T follicular helper cell (primary cell): ENCODE results near the gene C2CD4C.
"Not testable (repeated sequence)": the region's sequence is repeated elsewhere in the genome, so short reads cannot be mapped to it uniquely, and the experiment has no call there.

ENCODE experiments used
- DNase-seq: peaks from one replicate; pipeline ENCODE4 v3.0.0-alpha.2; 2020; ENCODE audit warnings: low read depth
- total RNA-seq, 2 experiments: gene quantifications; one replicate each; lab custom pipeline; 2026; lab: John Stamatoyannopoulos, UW

Gene C2CD4C
- total RNA-seq: 0 to 0.13 reads per million in 2 experiments

GRCh38 chr19:408902-409515, at the start of gene C2CD4C:
Gene C2CD4C, minus strand, starts transcription at chr19:409147. Its CDS starts 786 bp downstream, at chr19:408361.
- no peak for DNase-seq

- DNase-seq: no peak
Measured at GRCh38 chr19:458091-459042, 49.4 kb upstream of the C2CD4C start.

- DNase-seq: no peak
Measured at GRCh38 chr19:457636-458035, 48.7 kb upstream of the C2CD4C start.

- DNase-seq: no peak
Measured at GRCh38 chr19:456547-457110, 47.7 kb upstream of the C2CD4C start.

GRCh38 chr19:455851-456546, 47.1 kb upstream of the C2CD4C start:
- DNase-seq: no peak

- no peak for DNase-seq
Measured at GRCh38 chr19:455031-455705, 46.2 kb upstream of the C2CD4C start.

GRCh38 chr19:453606-454005, 44.7 kb upstream of the C2CD4C start:
- no peak for DNase-seq

GRCh38 chr19:452829-453228, 43.9 kb upstream of the C2CD4C start:
- DNase-seq: no peak

GRCh38 chr19:450912-451481, 42.0 kb upstream of the C2CD4C start:
- DNase-seq: not testable (repeated sequence)

- DNase-seq: no peak
Measured at GRCh38 chr19:449916-450315, 41.0 kb upstream of the C2CD4C start.

- no peak for DNase-seq
Measured at GRCh38 chr19:447816-448560, 39.0 kb upstream of the C2CD4C start.

- DNase-seq: no peak
Measured at GRCh38 chr19:447064-447426, 38.1 kb upstream of the C2CD4C start.

GRCh38 chr19:444677-445210, 35.8 kb upstream of the C2CD4C start:
- no peak for DNase-seq

GRCh38 chr19:443005-443404, 34.1 kb upstream of the C2CD4C start:
- DNase-seq: no peak

- no peak for DNase-seq
Measured at GRCh38 chr19:442085-442484, 33.1 kb upstream of the C2CD4C start.

GRCh38 chr19:441213-441836, 32.4 kb upstream of the C2CD4C start:
- no peak for DNase-seq

GRCh38 chr19:440391-441212, 31.7 kb upstream of the C2CD4C start:
- no peak for DNase-seq

- DNase-seq: no peak
Measured at GRCh38 chr19:439167-439900, 30.4 kb upstream of the C2CD4C start.
